Natural killer cell (primary cell): Measurements from ENCODE around the gene EIF4EBP3. TPM values are rescaled to one million over a fixed set of nuclear protein-coding genes. Genes with fewer than 3 reads are reported as not detected.
A peak's percentile ranks its signal among the peaks of the same experiment; 100 is the strongest.

Experiments
- ATAC-seq, 3 donors: fragments of 150-1000 bp in 2 of 3; fragments of 200-7000 bp in 1 of 3; cut with Tn5 transposase; 1 replicate in 1 of 3; 2 replicates in 2 of 3; pipeline ENCODE4 v1.10.0; 2021; ENCODE audit warnings: mild to moderate bottlenecking in 2 of 3, moderate library complexity in 2 of 3
- DNase-seq, 2 donors: peaks; one replicate each; pipeline versions ENCODE4 v3.0.0 to v3.0.0-alpha.2; 2013 to 2021; ENCODE audit warnings: mixed read lengths in 1 of 2
- H3K27ac ChIP-seq: one replicate; pipeline ENCODE4 v1.5.1; 2013; ENCODE audit warnings: mild to moderate bottlenecking, low read length
- H3K27me3 ChIP-seq: one replicate; pipeline ENCODE4 v1.6.1; 2013; ENCODE audit warnings: low read length; ENCODE audit not compliant: control insufficient read depth, insufficient read depth
- H3K36me3 ChIP-seq: one replicate; pipeline ENCODE4 v1.6.1; 2013; ENCODE audit warnings: low read length; ENCODE audit not compliant: control insufficient read depth, insufficient read depth
- H3K4me1 ChIP-seq: one replicate; pipeline ENCODE4 v1.6.1; 2013; ENCODE audit warnings: low read length; ENCODE audit not compliant: control insufficient read depth, insufficient read depth
- H3K4me3 ChIP-seq: one replicate; pipeline ENCODE4 v1.5.1; 2013; ENCODE audit warnings: low read length
- H3K9me3 ChIP-seq: one replicate; pipeline ENCODE4 v1.6.1; 2013; ENCODE audit warnings: low read length; ENCODE audit not compliant: control insufficient read depth, insufficient read depth
- H3K27ac Mint-ChIP-seq, 2 donors: one replicate each; pipeline ENCODE4 v1.8.0; 2022; ENCODE audit warnings: mild to moderate bottlenecking in 2 of 2, mixed read lengths in 2 of 2, moderate library complexity in 1 of 2
- H3K27me3 Mint-ChIP-seq, 2 donors: one replicate each; pipeline ENCODE4 v1.8.0; 2022; ENCODE audit warnings: low read depth in 2 of 2, mixed read lengths in 2 of 2
- H3K36me3 Mint-ChIP-seq: one replicate; pipeline ENCODE4 v1.8.0; 2022; ENCODE audit warnings: mixed read lengths
- H3K4me1 Mint-ChIP-seq, 2 donors: one replicate each; pipeline ENCODE4 v1.8.0; 2022; ENCODE audit warnings: mixed read lengths in 2 of 2
- H3K4me3 Mint-ChIP-seq: one replicate; pipeline ENCODE4 v1.8.0; 2022; ENCODE audit warnings: mild to moderate bottlenecking, moderate library complexity, mixed read lengths
- H3K9me3 Mint-ChIP-seq, 2 donors: one replicate each; pipeline ENCODE4 v1.8.0; 2022; ENCODE audit warnings: mixed read lengths in 2 of 2
- CTCF ChIP-seq: fragments of 200-600 bp; IDR thresholded peaks from one replicate; pipeline ENCODE4 v1.8.0; 2022; ENCODE audit warnings: antibody characterized with exemption
- WGBS: methylation state at CpG from one replicate; pipeline ENCODE4 v1.1.7; 2013; ENCODE audit warnings: missing lambda C conversion rate; ENCODE audit not compliant: insufficient coverage; 5-methylcytosine and 5-hydroxymethylcytosine counted together
- intact Hi-C: fragments of 100-400 bp; cut with micrococcal nuclease; formaldehyde crosslinking; loops from one replicate; pipeline ENCODE4 v1.14.2; 2022
- total RNA-seq, 4 donors: library from RNA; stranded (reverse); fragments of 120-200 nt in 1 of 4; gene quantifications; one replicate each; pipeline versions ENCODE4 v1.2.3 to v1.2.4, GENCODE V29; 2013 to 2022

The EIF4EBP3 gene
- total RNA-seq, 3 donors from 2014 or later (not counting 1 experiment from before 2014, with no cell fraction given), result 5.8 to 9.4 (median 6.0) TPM

GRCh38 chr5:140549237-140550144, 2.0 kb downstream of the EIF4EBP3 start:
- Mint-ChIP-seq H3K4me1 (peaks cover 42 to 46% of the 10 kb centered on the region in 2 donors), H3K36me3 (peaks cover 11% of the 10 kb centered on the region), H3K27me3 (no peaks in the 10 kb centered on the region), H3K4me3 (peak overlapping the region; percentile 40), H3K27ac (peak overlapping the region; percentile 87 to 95), H3K9me3 (no peaks in the 10 kb centered on the region)
- peak in 1 of 2 donors; percentile 49 for DNase-seq
- Histone ChIP-seq H3K4me1 (peaks cover 30% of the 10 kb centered on the region), H3K9me3 (no peaks in the 10 kb centered on the region), H3K4me3 (no peak overlapping the region), H3K36me3 (peaks cover 32% of the 10 kb centered on the region), H3K27me3 (no peaks in the 10 kb centered on the region), H3K27ac (no peak overlapping the region)
- no peak for TF ChIP-seq CTCF
- intact Hi-C loops, result loop anchor here (5.0 kb wide), 1 partner anchor 153 kb away; the partner anchor contains the start of gene ZMAT2
- 100% methylated on average over 3 of the region's 3 CpGs for WGBS
- ATAC-seq, result no peak

- peaks cover 11% of the 10 kb centered on the region for H3K36me3 Mint-ChIP-seq
- Histone ChIP-seq H3K4me3 (no peak overlapping the region), H3K36me3 (peaks cover 32% of the 10 kb centered on the region), H3K27ac (no peak overlapping the region), H3K27me3 (no peaks in the 10 kb centered on the region), H3K4me1 (peaks cover 31% of the 10 kb centered on the region), H3K9me3 (no peaks in the 10 kb centered on the region)
- peak overlapping the region; percentile 17 for H3K4me3 Mint-ChIP-seq
- no peaks in the 10 kb centered on the region for H3K27me3 Mint-ChIP-seq
- no peak for ATAC-seq
- DNase-seq, result no peak
- 91% methylated on average over 9 of the region's 11 CpGs for WGBS
- no peak for TF ChIP-seq CTCF
- intact Hi-C loops, result no loop called here
- no peaks in the 10 kb centered on the region for H3K9me3 Mint-ChIP-seq
- H3K4me1 Mint-ChIP-seq, result peaks cover 51 to 55% of the 10 kb centered on the region in 2 donors
- H3K27ac Mint-ChIP-seq, result peak overlapping the region; percentile 95 to 96
Measured at GRCh38 chr5:140550147-140551079, 3.0 kb downstream of the EIF4EBP3 start.

GRCh38 chr5:140551872-140552271, 4.4 kb downstream of the EIF4EBP3 start:
- no peaks in the 10 kb centered on the region for H3K27me3 Mint-ChIP-seq
- WGBS, result 93% methylated on average over 4 of the region's 4 CpGs
- H3K9me3 Mint-ChIP-seq, result no peaks in the 10 kb centered on the region
- H3K36me3 ChIP-seq, result peaks cover 32% of the 10 kb centered on the region
- H3K27me3 ChIP-seq, result no peaks in the 10 kb centered on the region
- peaks cover 65 to 68% of the 10 kb centered on the region in 2 donors for H3K4me1 Mint-ChIP-seq
- ATAC-seq (no peak), DNase-seq (no peak)
- no peak overlapping the region for H3K4me3 Mint-ChIP-seq
- H3K4me3 ChIP-seq, result no peak overlapping the region
- intact Hi-C loops, result no loop called here
- peak overlapping the region; percentile 95 to 96 for H3K27ac Mint-ChIP-seq
- peaks cover 44% of the 10 kb centered on the region for H3K4me1 ChIP-seq
- no peaks in the 10 kb centered on the region for H3K9me3 ChIP-seq
- peaks cover 11% of the 10 kb centered on the region for H3K36me3 Mint-ChIP-seq
- TF ChIP-seq CTCF, result no peak
- no peak overlapping the region for H3K27ac ChIP-seq
